ENCODE data around the gene CENPX. TPM values are rescaled to one million over a fixed set of nuclear protein-coding genes. Genes with fewer than 3 reads are reported as not detected.

Gene CENPX
- total and polyA plus RNA-seq, 2 of the 13 experiments (the other 11 are each of a cell fraction or from before 2014, with no cell fraction given), result 92.7 to 170 TPM

GRCh38 chr17:81993729-81994592, 28.7 kb downstream of the CENPX start:
- Histone ChIP-seq H2AFZ (ENCODE audit: low read length) (no peak overlapping the region), H3K4me2 (ENCODE audit: low read depth, low read length) (peak overlapping the region; percentile 99), H3K27ac (ENCODE audit: extremely low read length, insufficient read depth, low read length) (peak overlapping the region; percentile 97), H3K36me3 (replicated peaks in 1 of 2; ENCODE audit: control insufficient read depth in 1 of 2, insufficient read depth in 2 of 2, low read length in 2 of 2) (peaks cover 0 to 3% of the 10 kb centered on the region in 2 experiments; a peak in 1 of 5 replicates), H4K20me1 (ENCODE audit: insufficient read depth, low read length) (no peaks in the 10 kb centered on the region), H3K27me3 (ENCODE audit: control insufficient read depth in 1 of 2, insufficient read depth in 2 of 2, low read length in 2 of 2) (no peaks in the 10 kb centered on the region), H3K4me1 (ENCODE audit: insufficient read depth, low read length) (peaks cover 92% of the 10 kb centered on the region), H3K4me3 (replicated peaks in 1 of 3; ENCODE audit: insufficient read depth in 1 of 3, low read depth in 2 of 3, low read length in 3 of 3) (peak overlapping the region; percentile 28 to 80 (median 55); a peak in 5 of 6 replicates), H3K9ac (ENCODE audit: insufficient read depth, low read depth, low read length) (peak overlapping the region; percentile 96), H3K9me3 (ENCODE audit: low read length) (no peaks in the 10 kb centered on the region), H3K79me2 (ENCODE audit: insufficient read depth, low read length) (peaks cover 65% of the 10 kb centered on the region)
- FAIRE-seq (no peak), DNase-seq (ENCODE audit: low spot score) (peak; percentile 85), ATAC-seq (peak; percentile 0)
- ChIA-PET POLR2A (interaction anchor here (0.9 to 16.1 kb wide), 19 partner anchors 10 to 266 kb away, joined by 3 to 470 read pairs (median 12); partner anchors contain the start of genes ASPSCR1, CENPX, DCXR and LRRC45), CTCF (ENCODE audit: low intra/inter-chr PET ratio, low total read pairs) (interaction anchor here (1.0 to 5.6 kb wide), 2 partner anchors 15 to 34 kb away, joined by 3 to 73 read pairs; partner anchors contain the start of gene NOTUM)
- in situ Hi-C loops (cut with HindIII; ENCODE audit: extremely low pct_ligation_motif_present, low pct_unique_long_range_greater_than_20kb) (no loop called here), intact Hi-C loops (cut with micrococcal nuclease; ENCODE audit: unreplicated experiment) (loop anchor here (2.0 kb wide), 1 partner anchor 33 kb away; the partner anchor contains the start of gene NOTUM)
- WGBS (ENCODE audit: low lambda C conversion rate), result 14% methylated on average over 27 of the region's 37 CpGs
- no TSS peak for BruUV-seq (replicated peaks)
- TF ChIP-seq, protein P1, sequence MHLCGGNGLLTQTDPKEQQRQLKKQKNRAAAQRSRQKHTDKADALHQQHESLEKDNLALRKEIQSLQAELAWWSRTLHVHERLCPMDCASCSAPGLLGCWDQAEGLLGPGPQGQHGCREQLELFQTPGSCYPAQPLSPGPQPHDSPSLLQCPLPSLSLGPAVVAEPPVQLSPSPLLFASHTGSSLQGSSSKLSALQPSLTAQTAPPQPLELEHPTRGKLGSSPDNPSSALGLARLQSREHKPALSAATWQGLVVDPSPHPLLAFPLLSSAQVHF (CRISPR knock-in tag; IDR thresholded peaks at IDR 0.05), result peak; percentile 15; the same call in 1 of the 2 replicates
- no peak for TF ChIP-seq RFX3 (CRISPR knock-in tag; IDR thresholded peaks at IDR 0.05)
- TF ChIP-seq STAT5B (CRISPR knock-in tag; IDR thresholded peaks at IDR 0.05), result no peak
- TF ChIP-seq MZF1 (CRISPR knock-in tag; IDR thresholded peaks at IDR 0.05; ENCODE audit: borderline replicate concordance), result peak; percentile 96
- TF ChIP-seq ARNTL (CRISPR knock-in tag; IDR thresholded peaks at IDR 0.05), result peak; percentile 18; the same call in 1 of the 2 replicates
- TF ChIP-seq SRSF4 (IDR thresholded peaks at IDR 0.05; ENCODE audit: low read depth, low read length, poor library complexity, severe bottlenecking), result no peak
- no peak for TF ChIP-seq ZNF496 (CRISPR knock-in tag; IDR thresholded peaks at IDR 0.05; ENCODE audit: insufficient replicate concordance)
- peak; percentile 56; the same call in 1 of the 2 replicates for TF ChIP-seq HNF1B (CRISPR knock-in tag; IDR thresholded peaks at IDR 0.05)
- TF ChIP-seq, protein P2, sequence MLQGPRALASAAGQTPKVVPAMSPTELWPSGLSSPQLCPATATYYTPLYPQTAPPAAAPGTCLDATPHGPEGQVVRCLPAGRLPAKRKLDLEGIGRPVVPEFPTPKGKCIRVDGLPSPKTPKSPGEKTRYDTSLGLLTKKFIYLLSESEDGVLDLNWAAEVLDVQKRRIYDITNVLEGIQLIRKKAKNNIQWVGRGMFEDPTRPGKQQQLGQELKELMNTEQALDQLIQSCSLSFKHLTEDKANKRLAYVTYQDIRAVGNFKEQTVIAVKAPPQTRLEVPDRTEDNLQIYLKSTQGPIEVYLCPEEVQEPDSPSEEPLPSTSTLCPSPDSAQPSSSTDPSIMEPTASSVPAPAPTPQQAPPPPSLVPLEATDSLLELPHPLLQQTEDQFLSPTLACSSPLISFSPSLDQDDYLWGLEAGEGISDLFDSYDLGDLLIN (CRISPR knock-in tag; IDR thresholded peaks at IDR 0.05; ENCODE audit: borderline replicate concordance), result peak; percentile 40; the same call in 1 of the 2 replicates

Data from HepG2 (cell line).